ENCODE measurements around the gene METRNL.

- TF ChIP-seq CTCF (IDR thresholded peaks at IDR 0.05; ENCODE audit: low read depth, low read length, missing input control) = no peak
- TF ChIP-seq RXRA (IDR thresholded peaks at IDR 0.05) = no peak
- no peak for TF ChIP-seq HNF4G (IDR thresholded peaks at IDR 0.05)
- TF ChIP-seq RAD21 (IDR thresholded peaks at IDR 0.05) = no peak
- TF ChIP-seq EGR1 (IDR thresholded peaks at IDR 0.05; ENCODE audit: low read depth in 2 of 2) = no peak
- no peak for TF ChIP-seq TAF1 (conservative IDR thresholded peaks at IDR 0.05)
- no peak for TF ChIP-seq ATF3 (IDR thresholded peaks at IDR 0.05)
- no peak for TF ChIP-seq MAX (IDR thresholded peaks at IDR 0.05)
- TF ChIP-seq HNF4A (conservative IDR thresholded peaks at IDR 0.05) = no peak
- TF ChIP-seq FOXA1 (IDR thresholded peaks at IDR 0.05) = no peak
- no peak for TF ChIP-seq JUND (IDR thresholded peaks at IDR 0.05)
These were observed 49.0 kb upstream of the METRNL start for GRCh38 chr17:83030432-83030831.
